WI38 (cell line): ENCODE results near the gene STRBP.

Experiments
- H3K4me3 ChIP-seq: 2 replicates; pipeline ENCODE4 v1.5.1; 2011; ENCODE audit warnings: low read depth, mild to moderate bottlenecking, control low read depth, low read length
- CTCF ChIP-seq: IDR thresholded peaks from 2 replicates; pipeline ENCODE4 v1.5.1; 2012; ENCODE audit warnings: low read depth, mild to moderate bottlenecking, control low read depth, low read length

STRBP gene

GRCh38 chr9:123085916-123086315, 182.5 kb downstream of the STRBP start:
- TF ChIP-seq CTCF: no peak
- no peak overlapping the region for H3K4me3 ChIP-seq

- H3K4me3 ChIP-seq: no peak overlapping the region
- TF ChIP-seq CTCF: no peak
These were observed 184.1 kb downstream of the STRBP start for GRCh38 chr9:123084256-123084655.

GRCh38 chr9:123083680-123084079, 184.7 kb downstream of the STRBP start:
- no peak for TF ChIP-seq CTCF
- H3K4me3 ChIP-seq: no peak overlapping the region

GRCh38 chr9:123081824-123082223, 186.6 kb downstream of the STRBP start:
- peak; percentile 44; the same call in 1 of the 2 replicates for TF ChIP-seq CTCF
- no peak overlapping the region for H3K4me3 ChIP-seq

- no peak for TF ChIP-seq CTCF
- H3K4me3 ChIP-seq: no peak overlapping the region
These were observed 187.9 kb downstream of the STRBP start for GRCh38 chr9:123080444-123080843.

- no peak for TF ChIP-seq CTCF
- H3K4me3 ChIP-seq: no peak overlapping the region
These were observed 193.8 kb downstream of the STRBP start for GRCh38 chr9:123074628-123075027.

- H3K4me3 ChIP-seq: no peak overlapping the region
- no peak for TF ChIP-seq CTCF
These were observed 194.4 kb downstream of the STRBP start for GRCh38 chr9:123073991-123074422.
